ENCODE results near the gene AGO1.

Gene AGO1

GRCh38 chr1:35883635-35884101 lies 659 bp downstream of the AGO1 start:
- Histone ChIP-seq H3K4me2 (ENCODE audit: low read length, poor library complexity, severe bottlenecking) (peak overlapping the region; percentile 94), H2BK15ac (ENCODE audit: low read depth, poor library complexity, severe bottlenecking) (no peak overlapping the region), H4K91ac (ENCODE audit: low read length) (peak overlapping the region; percentile 47), H3K9ac (ENCODE audit: low read length) (peak overlapping the region; percentile 94), H3K79me1 (replicated peaks; ENCODE audit: low read length, poor library complexity, severe bottlenecking) (peaks cover 27% of the 10 kb centered on the region), H3K36me3 (ENCODE audit: control insufficient read depth in 1 of 2, insufficient read depth in 2 of 2, low read depth in 1 of 2, low read length in 2 of 2) (peaks cover 0 to 5% of the 10 kb centered on the region in 2 experiments), H3K27me3 (ENCODE audit: control insufficient read depth in 1 of 2, insufficient read depth in 1 of 2, low read length in 2 of 2) (peaks cover 0 to 7% of the 10 kb centered on the region in 2 experiments), H3K4me1 (ENCODE audit: control insufficient read depth, insufficient read depth, low read depth, low read length) (peaks cover 19% of the 10 kb centered on the region), H2BK5ac (ENCODE audit: low read depth, low read length, poor library complexity, severe bottlenecking) (no peak overlapping the region), H2AK5ac (ENCODE audit: low read length, severe bottlenecking) (no peak overlapping the region), H2BK12ac (ENCODE audit: low read length in 2 of 2) (no peak overlapping the region), H2BK120ac (ENCODE audit: low read depth, low read length) (peak overlapping the region; percentile 42), H4K8ac (ENCODE audit: low read length) (peak overlapping the region; percentile 71), H3K9me3 (ENCODE audit: control insufficient read depth, low read length) (no peaks in the 10 kb centered on the region), H3K4ac (ENCODE audit: low read depth in 1 of 2, low read length in 2 of 2) (peak overlapping the region; percentile 42 to 81), H3K14ac (ENCODE audit: low read length in 2 of 2) (peak overlapping the region in 1 of 2 experiments; percentile 50), H3K27ac (ENCODE audit: low read length, poor library complexity, severe bottlenecking) (no peak overlapping the region), H3K18ac (ENCODE audit: low read depth in 1 of 2, low read length in 2 of 2) (peak overlapping the region; percentile 59 to 86), H2AFZ (ENCODE audit: low read depth, low read length) (peak overlapping the region; percentile 89), H3K4me3 (ENCODE audit: insufficient read depth in 1 of 2, low read depth in 1 of 2, low read length in 2 of 2) (peak overlapping the region; percentile 91 to 99), H3K23ac (ENCODE audit: low read length in 2 of 2) (peak overlapping the region in 1 of 2 experiments; percentile 90)
- 3% methylated on average over 24 of the region's 29 CpGs for WGBS
- DNase-seq = peak; percentile 50

DNA sequence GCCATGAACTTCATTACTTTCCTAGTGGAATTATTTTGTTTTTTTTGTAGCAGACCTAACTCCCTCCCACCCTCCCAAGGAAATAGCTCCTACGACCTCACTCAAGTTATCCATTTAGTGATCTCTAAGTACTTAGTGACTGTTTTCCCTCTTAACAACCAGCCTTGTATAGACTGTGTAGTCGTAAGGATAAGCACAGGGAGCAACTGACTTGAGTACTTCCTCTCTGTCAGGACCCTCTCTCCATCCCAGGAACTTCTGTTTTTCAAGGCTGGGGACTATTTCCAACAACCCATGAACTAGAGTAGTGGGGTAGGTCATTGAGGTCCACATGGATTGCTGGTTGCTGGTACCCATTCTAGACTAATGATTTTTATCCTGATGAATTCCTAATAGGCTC lies 1.9 kb downstream of the AGO1 start:
- Histone ChIP-seq H3K23ac (ENCODE audit: low read length in 2 of 2) (no peak overlapping the region), H3K9me3 (ENCODE audit: control insufficient read depth, low read length) (no peaks in the 10 kb centered on the region), H3K4me3 (ENCODE audit: insufficient read depth in 1 of 2, low read depth in 1 of 2, low read length in 2 of 2) (no peak overlapping the region), H2BK5ac (ENCODE audit: low read depth, low read length, poor library complexity, severe bottlenecking) (no peak overlapping the region), H2BK12ac (ENCODE audit: low read length in 2 of 2) (no peak overlapping the region), H3K27me3 (ENCODE audit: control insufficient read depth in 1 of 2, insufficient read depth in 1 of 2, low read length in 2 of 2) (peaks cover 0 to 4% of the 10 kb centered on the region in 2 experiments), H3K4me1 (ENCODE audit: control insufficient read depth, insufficient read depth, low read depth, low read length) (peaks cover 19% of the 10 kb centered on the region), H3K4me2 (ENCODE audit: low read length, poor library complexity, severe bottlenecking) (no peak overlapping the region), H2AFZ (ENCODE audit: low read depth, low read length) (no peak overlapping the region), H3K14ac (ENCODE audit: low read length in 2 of 2) (no peak overlapping the region), H4K91ac (ENCODE audit: low read length) (no peak overlapping the region), H3K27ac (ENCODE audit: low read length, poor library complexity, severe bottlenecking) (no peak overlapping the region), H3K36me3 (ENCODE audit: control insufficient read depth in 1 of 2, insufficient read depth in 2 of 2, low read depth in 1 of 2, low read length in 2 of 2) (peaks cover 4 to 14% of the 10 kb centered on the region in 2 experiments), H2BK120ac (ENCODE audit: low read depth, low read length) (no peak overlapping the region), H3K18ac (ENCODE audit: low read depth in 1 of 2, low read length in 2 of 2) (no peak overlapping the region), H4K8ac (ENCODE audit: low read length) (no peak overlapping the region), H3K9ac (ENCODE audit: low read length) (no peak overlapping the region), H3K4ac (ENCODE audit: low read depth in 1 of 2, low read length in 2 of 2) (no peak overlapping the region), H2BK15ac (ENCODE audit: low read depth, poor library complexity, severe bottlenecking) (no peak overlapping the region), H2AK5ac (ENCODE audit: low read length, severe bottlenecking) (no peak overlapping the region), H3K79me1 (replicated peaks; ENCODE audit: low read length, poor library complexity, severe bottlenecking) (peaks cover 29% of the 10 kb centered on the region)
- peak; percentile 15 for DNase-seq
- WGBS = 0% methylated on average over 1 of the region's 2 CpGs

- no peak overlapping the region for H2BK5ac ChIP-seq (ENCODE audit: low read depth, low read length, poor library complexity, severe bottlenecking)
- H2AK5ac ChIP-seq (ENCODE audit: low read length, severe bottlenecking) = no peak overlapping the region
- no peak overlapping the region for H3K23ac ChIP-seq (ENCODE audit: low read length in 2 of 2)
- H2BK12ac ChIP-seq (ENCODE audit: low read length in 2 of 2) = no peak overlapping the region
- WGBS = 53% methylated on average over 3 of the region's 4 CpGs
- H3K4me1 ChIP-seq (ENCODE audit: control insufficient read depth, insufficient read depth, low read depth, low read length) = peaks cover 19% of the 10 kb centered on the region
- no peak overlapping the region for H2BK120ac ChIP-seq (ENCODE audit: low read depth, low read length)
- DNase-seq = peak; percentile 23
- H2BK15ac ChIP-seq (ENCODE audit: low read depth, poor library complexity, severe bottlenecking) = no peak overlapping the region
- H3K14ac ChIP-seq (ENCODE audit: low read length in 2 of 2) = no peak overlapping the region
- no peak overlapping the region for H3K18ac ChIP-seq (ENCODE audit: low read depth in 1 of 2, low read length in 2 of 2)
- H2AFZ ChIP-seq (ENCODE audit: low read depth, low read length) = no peak overlapping the region
- no peak overlapping the region for H3K9ac ChIP-seq (ENCODE audit: low read length)
- H3K4me3 ChIP-seq (ENCODE audit: insufficient read depth in 1 of 2, low read depth in 1 of 2, low read length in 2 of 2) = no peak overlapping the region
- no peak overlapping the region for H3K4ac ChIP-seq (ENCODE audit: low read depth in 1 of 2, low read length in 2 of 2)
- H3K79me1 ChIP-seq (replicated peaks; ENCODE audit: low read length, poor library complexity, severe bottlenecking) = peaks cover 29% of the 10 kb centered on the region
- H3K9me3 ChIP-seq (ENCODE audit: control insufficient read depth, low read length) = no peaks in the 10 kb centered on the region
- no peaks in the 10 kb centered on the region for H3K27me3 ChIP-seq (ENCODE audit: control insufficient read depth in 1 of 2, insufficient read depth in 1 of 2, low read length in 2 of 2)
- no peak overlapping the region for H4K91ac ChIP-seq (ENCODE audit: low read length)
- H3K27ac ChIP-seq (ENCODE audit: low read length, poor library complexity, severe bottlenecking) = no peak overlapping the region
- H3K36me3 ChIP-seq (ENCODE audit: control insufficient read depth in 1 of 2, insufficient read depth in 2 of 2, low read depth in 1 of 2, low read length in 2 of 2) = peaks cover 4 to 24% of the 10 kb centered on the region in 2 experiments
- H3K4me2 ChIP-seq (ENCODE audit: low read length, poor library complexity, severe bottlenecking) = no peak overlapping the region
- peak overlapping the region; percentile 51 for H4K8ac ChIP-seq (ENCODE audit: low read length)
Measured at GRCh38 chr1:35885961-35886558, 3.1 kb downstream of the AGO1 start.

- WGBS = 69% methylated on average over 3 of the region's 3 CpGs
- Histone ChIP-seq H2BK120ac (ENCODE audit: low read depth, low read length) (no peak overlapping the region), H3K14ac (ENCODE audit: low read length in 2 of 2) (no peak overlapping the region), H2AFZ (ENCODE audit: low read depth, low read length) (no peak overlapping the region), H2BK15ac (ENCODE audit: low read depth, poor library complexity, severe bottlenecking) (no peak overlapping the region), H2BK12ac (ENCODE audit: low read length in 2 of 2) (no peak overlapping the region), H3K4ac (ENCODE audit: low read depth in 1 of 2, low read length in 2 of 2) (no peak overlapping the region), H2AK5ac (ENCODE audit: low read length, severe bottlenecking) (no peak overlapping the region), H4K8ac (ENCODE audit: low read length) (no peak overlapping the region), H3K27me3 (ENCODE audit: control insufficient read depth in 1 of 2, insufficient read depth in 1 of 2, low read length in 2 of 2) (no peaks in the 10 kb centered on the region), H3K79me1 (replicated peaks; ENCODE audit: low read length, poor library complexity, severe bottlenecking) (peaks cover 29% of the 10 kb centered on the region), H3K23ac (ENCODE audit: low read length in 2 of 2) (no peak overlapping the region), H2BK5ac (ENCODE audit: low read depth, low read length, poor library complexity, severe bottlenecking) (no peak overlapping the region), H3K4me2 (ENCODE audit: low read length, poor library complexity, severe bottlenecking) (no peak overlapping the region), H3K9ac (ENCODE audit: low read length) (no peak overlapping the region), H3K4me1 (ENCODE audit: control insufficient read depth, insufficient read depth, low read depth, low read length) (peaks cover 19% of the 10 kb centered on the region), H3K4me3 (ENCODE audit: insufficient read depth in 1 of 2, low read depth in 1 of 2, low read length in 2 of 2) (no peak overlapping the region), H3K27ac (ENCODE audit: low read length, poor library complexity, severe bottlenecking) (no peak overlapping the region), H3K18ac (ENCODE audit: low read depth in 1 of 2, low read length in 2 of 2) (no peak overlapping the region), H3K36me3 (ENCODE audit: control insufficient read depth in 1 of 2, insufficient read depth in 2 of 2, low read depth in 1 of 2, low read length in 2 of 2) (peaks cover 7 to 28% of the 10 kb centered on the region in 2 experiments), H4K91ac (ENCODE audit: low read length) (no peak overlapping the region), H3K9me3 (ENCODE audit: control insufficient read depth, low read length) (no peaks in the 10 kb centered on the region)
- DNase-seq = peak; percentile 8
Measured at GRCh38 chr1:35886577-35887431, 3.8 kb downstream of the AGO1 start.

Measured in mesenchymal stem cell (in vitro differentiated cells and primary cell).